ENCODE results near the gene ZFP92.

Gene ZFP92

DNA sequence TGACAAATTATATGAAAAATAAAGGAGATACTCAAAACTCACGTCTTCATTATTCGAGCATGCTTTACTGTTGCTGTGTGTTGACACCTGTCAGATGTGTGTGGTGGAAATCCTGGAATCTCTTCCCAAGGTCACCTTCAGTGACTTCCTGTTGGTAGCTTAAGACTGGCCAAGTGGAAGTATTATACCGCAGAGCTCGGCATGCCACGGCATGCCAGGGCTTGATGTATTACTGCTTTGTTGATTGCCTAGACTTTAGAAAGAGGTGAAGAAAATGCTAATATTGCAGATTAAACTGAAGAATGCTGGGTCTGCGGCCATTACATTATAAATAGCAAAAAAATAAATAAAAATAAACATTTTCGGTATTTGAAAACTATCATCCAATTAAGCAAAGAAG lies 30.0 kb downstream of the ZFP92 start:
- DNase-seq, result no peak

- no peak for DNase-seq
Measured at GRCh38 chrX:153441981-153442380, 30.7 kb downstream of the ZFP92 start.

GRCh38 chrX:153442463-153442862 lies 31.2 kb downstream of the ZFP92 start:
- DNase-seq, result no peak

- no peak for DNase-seq
Measured at GRCh38 chrX:153443476-153444332, 32.4 kb downstream of the ZFP92 start.

DNA sequence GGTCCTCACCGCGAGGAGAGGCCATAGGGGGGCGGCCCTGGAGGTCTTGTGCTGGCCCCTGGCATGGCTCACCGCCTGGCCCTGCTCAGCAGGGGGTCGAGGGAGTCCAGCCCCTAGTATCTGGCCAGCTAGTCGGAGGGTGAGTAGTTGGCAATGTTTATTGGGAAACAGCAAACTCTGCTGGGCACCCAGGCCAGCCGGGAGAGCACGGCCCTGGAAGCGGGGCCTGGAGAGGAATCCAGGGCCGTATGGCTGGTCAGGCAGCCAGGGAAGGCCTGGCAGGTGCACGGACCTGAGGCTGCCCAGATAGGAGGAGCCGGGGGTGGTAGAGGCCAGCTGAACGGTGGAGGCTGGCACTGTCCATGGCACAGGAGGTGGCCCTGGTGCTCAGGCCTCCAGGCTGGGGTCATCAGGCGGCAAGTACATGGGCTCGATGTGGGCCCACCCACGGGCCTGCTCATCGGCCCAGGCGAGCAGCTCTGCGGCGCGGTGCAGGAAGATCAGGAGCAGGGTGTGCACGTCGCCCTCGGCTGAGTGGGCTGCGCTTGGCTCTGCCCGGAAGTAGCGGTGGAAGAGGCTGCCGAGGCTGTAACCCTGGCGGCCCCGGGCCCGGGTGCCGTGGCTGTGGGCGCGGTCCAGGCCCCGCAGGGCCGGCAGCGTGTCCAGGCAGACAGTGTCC lies 33.2 kb downstream of the ZFP92 start:
- no peak for DNase-seq

- no peak for DNase-seq
Measured at GRCh38 chrX:153445106-153445855, 34.0 kb downstream of the ZFP92 start.

DNA sequence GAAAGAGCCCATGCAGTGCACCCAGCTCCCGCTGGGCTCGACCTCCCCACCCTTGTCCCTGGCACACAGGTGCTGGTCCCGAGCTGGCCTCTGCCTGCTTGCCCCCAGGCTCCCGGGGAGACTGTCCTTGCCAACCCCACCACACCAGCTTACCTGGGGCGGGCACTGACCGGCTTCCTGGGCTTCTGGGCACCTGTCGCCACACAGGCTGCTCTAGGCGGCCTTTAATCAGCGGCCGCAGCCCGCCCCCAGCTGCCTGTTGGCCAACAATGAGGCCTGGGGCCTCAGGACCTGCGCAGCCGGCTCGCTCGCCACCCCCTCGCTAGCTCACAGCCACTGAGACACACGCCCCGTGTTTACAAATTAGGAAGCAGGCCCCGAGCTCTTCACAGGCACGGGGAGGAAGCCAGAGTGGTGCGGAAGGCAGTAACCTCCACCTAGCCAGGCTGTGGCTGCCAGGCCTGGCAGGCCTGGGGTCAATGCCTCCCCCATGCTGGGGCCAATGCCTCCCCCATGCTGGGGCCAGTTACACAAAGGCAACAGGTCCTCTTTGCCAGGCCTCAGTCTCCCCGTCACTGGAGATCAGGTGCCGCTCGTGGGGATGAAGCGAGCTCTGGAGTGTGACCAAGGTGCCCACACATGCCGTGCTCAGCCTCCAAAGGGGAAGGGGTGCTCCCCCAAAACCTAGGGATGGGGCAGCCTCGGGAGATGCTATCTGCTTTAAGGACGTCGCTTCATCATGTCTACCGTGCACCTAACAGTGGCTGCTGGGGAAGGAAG lies 34.8 kb downstream of the ZFP92 start, which contains the start of gene TREX2:
TSS of gene TREX2 (minus strand) at position 201 of the 780 bp plus-strand sequence. CDS start 626 bp downstream, outside the sequence.
- DNase-seq, result no peak

- DNase-seq, result no peak
Measured at GRCh38 chrX:153446636-153446936, 35.3 kb downstream of the ZFP92 start.

DNA sequence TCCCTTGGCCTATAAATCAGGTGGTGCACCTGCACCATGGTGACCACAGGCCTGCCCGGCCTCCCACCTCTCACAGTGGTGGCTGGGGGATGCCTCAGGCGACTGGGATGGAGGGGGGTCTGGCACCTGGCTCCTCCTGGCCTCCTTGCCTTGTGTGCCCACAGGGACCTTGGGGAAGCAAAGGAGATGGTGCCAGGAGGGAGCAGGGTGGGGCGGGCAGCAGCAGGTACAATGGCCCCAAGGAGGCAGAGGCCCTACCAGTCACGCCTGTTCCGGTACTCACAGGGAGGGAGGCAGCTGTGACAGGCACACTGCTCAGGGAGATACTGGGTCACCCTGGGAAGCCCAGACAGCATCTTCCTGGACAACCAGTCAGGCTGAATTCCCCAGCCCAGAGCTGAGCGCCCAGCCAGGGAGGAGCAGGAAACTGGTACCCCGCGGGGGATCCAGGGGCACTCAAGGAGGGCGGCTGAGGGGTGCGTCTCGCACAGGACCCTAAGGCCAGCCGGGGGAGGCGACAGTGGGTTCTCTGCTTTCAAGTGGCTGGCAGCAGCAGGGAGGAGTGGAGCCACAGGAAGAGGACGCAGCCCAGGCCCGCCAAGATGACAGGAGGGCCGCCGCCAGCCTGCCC lies 35.8 kb downstream of the ZFP92 start:
- DNase-seq, result no peak

DNA sequence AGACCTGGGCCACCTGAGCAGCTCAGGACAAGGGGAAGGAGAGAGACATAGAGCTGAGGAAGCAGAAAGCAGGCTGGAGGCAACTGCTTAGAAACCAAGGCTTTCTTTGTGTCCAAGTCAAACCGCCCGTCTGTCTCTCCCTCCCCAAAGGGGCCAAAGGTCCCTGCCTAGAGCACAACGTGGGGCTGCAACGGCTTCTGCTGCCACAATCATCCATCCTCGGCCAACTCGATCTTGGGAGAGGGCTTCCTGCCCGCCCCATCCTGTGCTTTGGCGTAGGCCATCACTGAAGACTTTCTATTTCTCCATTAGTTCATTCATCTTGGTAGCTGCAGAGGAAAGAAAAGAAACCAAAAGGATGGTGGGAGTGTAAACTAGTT lies 36.3 kb downstream of the ZFP92 start:
- no peak for DNase-seq

DNA sequence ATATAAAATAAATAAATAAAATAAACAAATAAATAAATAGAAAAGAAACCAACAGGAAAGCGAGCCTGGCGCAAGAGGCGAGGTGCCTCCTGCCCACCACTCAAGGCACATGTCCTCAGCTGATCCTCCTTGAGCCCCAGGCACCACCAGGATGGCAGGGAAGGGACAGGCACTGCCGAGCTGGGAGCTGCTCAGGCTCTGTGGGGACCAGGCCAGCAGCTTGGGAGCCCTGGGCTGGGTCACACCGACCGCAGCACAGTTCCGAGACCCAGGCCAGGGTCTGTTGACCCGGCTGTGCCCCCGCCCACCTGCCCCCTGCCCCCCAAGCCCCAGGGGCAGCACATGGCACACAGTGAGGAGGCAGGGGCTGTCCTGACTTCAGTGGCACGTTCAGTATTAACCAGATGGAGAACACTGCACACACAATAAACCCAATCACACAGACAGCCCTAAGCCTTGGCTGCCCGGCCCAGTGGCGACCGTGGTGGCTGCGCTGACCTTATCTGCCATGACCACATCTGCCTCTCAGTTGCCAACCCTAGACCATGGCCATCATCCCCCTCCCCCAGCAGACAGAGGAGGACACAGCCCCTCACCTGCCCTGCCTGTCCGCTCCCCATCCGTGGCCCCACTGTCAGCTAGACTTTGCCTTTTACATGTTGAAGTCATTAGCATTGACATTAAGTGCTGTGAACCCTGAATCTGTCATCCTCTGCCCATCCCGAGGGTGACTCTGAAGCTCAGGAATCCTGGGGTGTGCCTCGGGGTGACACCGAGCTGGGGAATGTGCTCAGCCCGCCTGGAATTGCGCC lies 37.5 kb downstream of the ZFP92 start:
- DNase-seq, result no peak

GRCh38 chrX:153449368-153450113 lies 38.3 kb downstream of the ZFP92 start:
- no peak for DNase-seq

DNA sequence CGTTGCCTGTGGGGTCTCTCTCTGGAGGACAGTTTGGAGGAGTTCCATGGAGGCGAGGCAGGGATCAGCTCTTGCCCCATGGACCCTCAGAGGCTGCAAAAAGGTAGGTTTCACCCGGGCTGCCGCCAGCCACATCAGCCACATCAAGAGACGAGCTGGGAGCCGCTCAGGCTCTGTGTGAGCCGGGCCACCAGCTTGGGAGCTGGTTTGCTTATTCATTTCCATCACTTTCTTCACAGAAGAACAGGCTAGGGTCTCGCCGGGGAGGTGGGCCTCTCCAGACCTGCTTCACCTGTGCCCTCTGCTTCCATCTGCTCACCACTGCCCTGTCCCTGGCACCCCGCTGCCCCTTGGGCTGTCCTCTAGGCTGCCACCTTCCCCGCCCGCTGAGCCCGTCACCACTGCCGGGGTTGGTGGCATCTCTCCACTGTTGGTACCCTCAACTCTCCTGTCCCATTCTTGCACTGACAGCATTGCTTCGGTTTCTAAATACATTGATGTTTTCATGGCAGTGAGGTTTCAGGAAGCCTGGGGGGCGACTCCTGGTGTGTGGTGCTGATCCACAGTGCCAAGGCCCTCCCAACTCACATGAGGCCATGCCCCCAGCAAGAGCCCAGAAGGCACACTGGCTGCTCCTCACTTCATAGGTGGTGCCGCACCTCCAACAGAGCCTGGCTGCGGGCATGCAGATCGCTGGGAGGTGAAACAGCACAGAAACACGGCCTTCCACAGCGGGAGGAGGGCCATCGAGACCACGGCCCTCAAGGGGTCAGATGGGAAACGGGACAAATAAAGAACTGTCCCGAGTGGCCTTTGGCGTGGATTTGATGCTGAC lies 39.1 kb downstream of the ZFP92 start:
- DNase-seq, result no peak

GRCh38 chrX:153450949-153451277 lies 39.6 kb downstream of the ZFP92 start:
- DNase-seq, result no peak

GRCh38 chrX:153454901-153455550 lies 43.8 kb downstream of the ZFP92 start:
- DNase-seq, result no peak

DNA sequence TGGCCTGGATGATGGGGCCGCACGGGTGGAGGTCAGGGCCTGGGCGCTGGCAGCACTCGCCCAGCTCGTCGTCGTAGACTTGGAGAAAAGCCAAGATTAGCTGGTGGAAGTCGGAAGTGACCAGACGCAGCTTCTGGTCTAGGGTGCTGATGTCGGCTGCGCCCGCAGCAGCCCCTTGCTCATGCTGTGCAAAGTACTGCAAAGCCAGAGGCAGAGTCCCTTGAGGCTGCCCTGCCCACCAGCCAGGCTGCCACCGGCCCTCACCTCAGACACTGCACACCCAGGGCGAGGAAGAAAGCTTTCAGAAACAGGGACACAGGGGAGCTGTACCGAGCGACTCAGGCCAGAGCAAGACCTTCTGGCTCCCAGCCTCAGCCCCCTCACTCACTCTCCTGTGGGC lies 44.3 kb downstream of the ZFP92 start:
- no peak for DNase-seq

DNA sequence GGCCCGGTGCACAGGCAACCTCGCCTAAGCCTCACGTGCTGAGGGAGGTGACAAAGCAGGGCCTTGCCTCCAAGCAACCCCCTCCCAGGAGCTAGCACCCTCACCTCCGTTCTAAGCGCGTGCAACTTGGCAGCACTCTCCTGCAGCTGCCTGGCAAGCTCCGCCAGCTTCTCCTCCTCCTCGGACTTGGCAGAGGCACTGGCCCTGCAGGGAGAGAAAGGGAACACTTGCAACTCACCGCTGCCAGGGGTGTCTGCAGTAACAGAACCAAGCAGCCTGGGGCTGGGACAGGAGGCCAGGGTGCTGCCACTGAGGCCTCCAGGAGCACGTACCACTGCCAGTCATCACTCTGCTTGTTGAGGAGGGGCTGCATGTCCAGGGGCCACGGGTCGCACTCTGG lies 44.9 kb downstream of the ZFP92 start:
- DNase-seq, result no peak

- no peak for DNase-seq
Measured at GRCh38 chrX:153456704-153457103, 45.4 kb downstream of the ZFP92 start.

DNA sequence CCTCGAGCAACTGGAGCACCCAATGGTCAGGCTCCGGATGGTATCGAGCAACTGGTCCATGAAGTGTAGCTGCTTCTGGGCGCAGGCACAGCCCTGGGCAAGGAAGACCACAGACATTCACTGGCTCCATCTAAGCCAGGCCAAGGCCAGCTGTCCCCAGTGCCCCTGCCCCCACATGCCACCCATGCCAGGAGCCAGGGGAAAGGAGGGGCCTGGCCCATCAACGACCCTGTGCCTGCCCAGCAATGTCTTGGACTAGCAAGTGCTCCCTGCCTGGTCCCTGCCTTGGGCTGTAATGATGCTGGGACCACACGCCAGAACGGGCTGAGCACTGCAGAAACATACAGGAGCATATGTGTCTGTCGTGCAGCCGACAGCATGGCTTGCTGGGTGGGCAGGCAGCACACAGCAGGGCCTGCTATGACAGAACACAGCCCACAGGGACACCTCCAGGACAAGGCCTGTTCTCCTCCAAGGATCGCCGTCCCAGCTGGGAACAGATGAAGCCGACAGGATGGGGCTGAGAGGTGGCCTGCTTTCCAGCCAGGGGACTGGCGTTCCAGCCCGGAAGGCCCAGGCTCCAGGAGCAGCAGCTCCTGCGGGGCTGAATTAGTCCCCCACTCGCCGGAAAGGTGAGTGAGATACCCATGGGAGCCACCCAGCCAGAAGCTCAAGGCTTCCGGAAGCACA lies 46.0 kb downstream of the ZFP92 start:
- DNase-seq, result no peak

All from NCI-H2107 (cell line).